HUES48 (cell line): ENCODE data around the gene SYCN.

Source experiments
- H3K27ac ChIP-seq: one replicate; pipeline ENCODE4 v1.7.0; 2013; ENCODE audit warnings: low read depth, low read length, inconsistent platforms
- H3K27me3 ChIP-seq: 2 replicates; pipeline ENCODE4 v1.6.1; 2013; ENCODE audit warnings: mild to moderate bottlenecking, low read length; ENCODE audit not compliant: control insufficient read depth, insufficient read depth
- H3K36me3 ChIP-seq: 2 replicates; pipeline ENCODE4 v1.6.1; 2013; ENCODE audit warnings: low read length; ENCODE audit not compliant: control insufficient read depth, insufficient read depth
- H3K4me1 ChIP-seq: 2 replicates; pipeline ENCODE4 v1.6.1; 2013; ENCODE audit warnings: mild to moderate bottlenecking, low read length; ENCODE audit not compliant: control insufficient read depth, insufficient read depth
- H3K4me3 ChIP-seq: 2 replicates; pipeline ENCODE4 v1.5.1; 2013; ENCODE audit warnings: mild to moderate bottlenecking, low read depth, low read length
- H3K9ac ChIP-seq: 2 replicates; pipeline ENCODE4 v1.6.1; 2013; ENCODE audit warnings: mild to moderate bottlenecking, low read depth, low read length, moderate library complexity
- H3K9me3 ChIP-seq: 2 replicates; pipeline ENCODE4 v1.6.1; 2013; ENCODE audit warnings: low read length; ENCODE audit not compliant: control insufficient read depth, insufficient read depth

SYCN gene

DNA sequence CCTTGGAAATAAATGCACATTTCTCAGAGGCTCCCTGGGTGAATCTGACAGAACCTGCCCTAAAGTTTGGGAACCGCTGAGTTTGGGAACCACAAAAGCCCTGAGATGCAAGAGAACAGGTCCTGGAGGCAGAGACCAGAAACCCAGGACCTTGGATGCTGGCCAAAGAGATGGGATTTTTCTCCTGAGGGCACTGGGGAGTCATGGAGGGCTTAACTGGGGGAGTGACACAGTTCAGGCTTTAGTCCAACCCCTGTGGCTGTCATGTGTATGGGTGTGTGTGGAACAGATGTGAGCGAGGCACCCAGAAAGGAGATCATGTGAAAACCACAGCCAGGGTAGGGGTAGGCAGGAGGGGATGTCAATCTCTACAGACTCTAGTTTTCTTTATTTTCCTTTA lies 11.2 kb downstream of the SYCN start:
- no peak overlapping the region for H3K4me3 ChIP-seq
- H3K9ac ChIP-seq, result no peak overlapping the region
- H3K36me3 ChIP-seq, result no peaks in the 10 kb centered on the region
- H3K27ac ChIP-seq, result no peak overlapping the region
- no peaks in the 10 kb centered on the region for H3K9me3 ChIP-seq
- peaks cover 8% of the 10 kb centered on the region; the same call in 1 of the 2 replicates for H3K4me1 ChIP-seq
- H3K27me3 ChIP-seq, result peaks cover 19% of the 10 kb centered on the region

DNA sequence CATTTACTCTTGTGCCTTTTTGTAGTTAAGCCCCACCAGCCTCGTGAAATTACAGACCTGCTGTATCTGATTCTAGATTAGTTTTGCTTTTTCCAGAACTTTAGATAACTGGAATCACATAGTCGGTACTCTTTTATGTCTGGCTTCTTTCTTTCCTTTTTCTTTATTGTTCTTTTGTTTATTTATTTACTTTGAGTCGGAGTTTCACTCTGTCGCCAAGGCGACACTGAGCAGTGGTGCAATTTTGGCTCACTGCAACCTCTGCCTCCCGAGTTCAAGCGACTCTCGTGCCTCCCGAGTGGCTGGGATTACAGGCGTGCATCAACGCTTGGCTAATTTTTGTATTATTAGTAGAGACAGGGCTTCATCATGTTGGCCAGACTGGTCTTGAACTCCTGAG lies 13.3 kb downstream of the SYCN start:
- H3K27ac ChIP-seq, result no peak overlapping the region
- H3K4me3 ChIP-seq, result no peak overlapping the region
- no peaks in the 10 kb centered on the region for H3K9me3 ChIP-seq
- no peaks in the 10 kb centered on the region; the same call in 1 of the 2 replicates for H3K4me1 ChIP-seq
- H3K9ac ChIP-seq, result no peak overlapping the region
- H3K36me3 ChIP-seq, result no peaks in the 10 kb centered on the region
- no peaks in the 10 kb centered on the region for H3K27me3 ChIP-seq

DNA sequence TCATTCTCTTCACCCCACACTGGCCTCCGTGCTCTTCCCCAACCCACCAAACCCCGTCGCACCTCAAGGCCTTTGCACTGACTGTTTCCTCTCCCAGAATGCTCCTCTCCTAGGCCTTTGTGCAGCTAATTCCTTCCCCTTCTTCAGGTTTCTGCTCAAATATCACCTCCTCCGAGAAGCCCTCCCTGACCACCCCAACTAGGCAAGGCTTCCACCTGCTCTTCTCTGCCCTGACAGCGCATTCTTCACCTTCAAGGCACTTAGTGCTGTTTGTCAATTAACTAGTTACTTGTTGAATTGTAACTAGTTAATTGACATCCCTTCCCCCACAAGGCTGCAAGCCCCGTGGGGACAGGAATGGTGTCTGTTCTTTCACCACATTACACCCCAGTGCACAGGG lies 15.1 kb downstream of the SYCN start:
- Histone ChIP-seq H3K27ac (no peak overlapping the region), H3K9ac (no peak overlapping the region), H3K4me3 (no peak overlapping the region), H3K9me3 (no peaks in the 10 kb centered on the region), H3K4me1 (no peaks in the 10 kb centered on the region; the same call in 1 of the 2 replicates), H3K27me3 (no peaks in the 10 kb centered on the region), H3K36me3 (no peaks in the 10 kb centered on the region)

DNA sequence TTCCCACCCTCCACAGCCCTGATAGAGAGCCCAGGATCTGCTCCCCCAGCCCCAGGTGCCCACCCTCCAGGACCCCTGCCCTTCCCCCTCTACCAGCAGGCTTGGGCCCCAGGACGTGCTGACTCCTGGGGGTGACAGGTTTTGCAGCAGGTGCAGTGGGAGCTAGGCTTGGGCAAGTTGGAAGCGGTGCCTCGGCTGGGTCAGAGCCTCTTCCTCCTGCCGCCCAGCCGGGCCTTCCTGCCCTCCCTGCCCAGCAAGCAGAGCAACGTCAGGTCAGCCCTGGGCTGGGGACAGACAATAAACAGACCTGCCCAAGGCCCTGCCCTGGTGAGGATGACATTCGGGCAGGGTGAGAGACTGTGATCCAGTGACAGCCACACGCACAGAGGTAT lies 16.5 kb downstream of the SYCN start:
- Histone ChIP-seq H3K4me1 (no peaks in the 10 kb centered on the region), H3K4me3 (no peak overlapping the region), H3K27ac (no peak overlapping the region), H3K9ac (no peak overlapping the region), H3K27me3 (no peaks in the 10 kb centered on the region), H3K9me3 (no peaks in the 10 kb centered on the region), H3K36me3 (no peaks in the 10 kb centered on the region)

DNA sequence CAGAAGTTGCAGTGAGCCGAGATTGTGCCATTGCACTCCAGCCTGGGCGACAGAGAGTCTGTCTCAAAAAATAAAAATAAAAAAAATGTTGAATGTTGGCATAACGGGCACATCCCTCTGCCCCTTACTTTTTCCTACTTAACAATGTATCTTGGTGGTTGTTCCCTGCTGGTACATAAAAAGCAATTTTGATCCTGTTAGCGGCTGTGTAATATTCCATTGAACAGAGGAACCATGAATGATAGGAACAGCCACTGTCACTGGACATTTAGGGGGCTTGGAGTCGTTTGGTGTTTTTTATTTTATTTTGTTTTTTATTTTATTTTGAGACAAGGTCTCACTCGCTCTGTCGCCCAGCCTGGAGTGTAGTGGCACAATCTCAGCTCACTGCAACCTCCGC lies 17.7 kb downstream of the SYCN start:
- Histone ChIP-seq H3K9ac (no peak overlapping the region), H3K4me3 (no peak overlapping the region), H3K36me3 (no peaks in the 10 kb centered on the region)

DNA sequence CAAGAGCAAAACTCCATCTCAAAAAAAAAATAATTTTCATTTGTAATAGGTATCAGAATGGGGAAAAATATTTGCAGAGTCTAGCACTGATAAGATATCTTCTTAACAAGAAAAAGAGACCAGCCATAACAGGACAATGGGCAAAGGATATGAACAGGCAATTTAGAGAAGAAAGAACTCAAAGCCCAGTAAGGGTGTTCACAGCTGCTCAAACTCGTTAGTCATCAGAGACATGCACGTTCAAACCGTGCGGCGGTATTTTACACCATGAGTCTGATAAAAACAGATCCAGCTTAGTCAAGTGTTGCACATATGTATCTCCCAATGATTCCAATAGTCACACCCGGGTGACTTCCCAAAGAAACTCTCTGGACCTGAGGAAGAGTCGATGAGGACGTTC lies 21.0 kb downstream of the SYCN start:
- Histone ChIP-seq H3K27ac (no peak overlapping the region), H3K27me3 (no peaks in the 10 kb centered on the region), H3K4me3 (no peak overlapping the region), H3K36me3 (peaks cover 21% of the 10 kb centered on the region), H3K4me1 (no peaks in the 10 kb centered on the region), H3K9me3 (no peaks in the 10 kb centered on the region), H3K9ac (no peak overlapping the region)

More for the DNA sequence above, 17.7 kb downstream of the SYCN start:
- H3K27ac ChIP-seq, result no peak overlapping the region
- H3K27me3 ChIP-seq, result no peaks in the 10 kb centered on the region
- H3K9me3 ChIP-seq, result no peaks in the 10 kb centered on the region
- H3K4me1 ChIP-seq, result no peaks in the 10 kb centered on the region

DNA sequence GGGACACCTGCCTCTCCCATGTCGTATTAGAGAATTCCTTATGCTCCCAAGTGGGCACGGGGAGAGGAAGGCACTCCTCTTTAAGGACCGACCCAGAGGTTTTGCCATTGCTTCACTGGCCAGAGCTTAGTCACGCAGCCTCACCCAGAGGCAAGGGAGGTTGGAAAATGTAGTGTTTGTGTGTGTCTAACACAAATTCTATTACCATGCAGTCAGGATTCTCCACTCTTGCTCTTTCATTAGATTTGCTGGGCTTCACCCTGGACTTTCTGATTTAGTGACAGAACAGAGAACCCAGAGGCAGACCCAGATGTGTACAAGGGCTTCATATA lies 21.9 kb downstream of the SYCN start:
- Histone ChIP-seq H3K9ac (no peak overlapping the region), H3K4me3 (no peak overlapping the region), H3K4me1 (no peaks in the 10 kb centered on the region), H3K9me3 (no peaks in the 10 kb centered on the region), H3K36me3 (peaks cover 29% of the 10 kb centered on the region), H3K27ac (no peak overlapping the region), H3K27me3 (no peaks in the 10 kb centered on the region)

DNA sequence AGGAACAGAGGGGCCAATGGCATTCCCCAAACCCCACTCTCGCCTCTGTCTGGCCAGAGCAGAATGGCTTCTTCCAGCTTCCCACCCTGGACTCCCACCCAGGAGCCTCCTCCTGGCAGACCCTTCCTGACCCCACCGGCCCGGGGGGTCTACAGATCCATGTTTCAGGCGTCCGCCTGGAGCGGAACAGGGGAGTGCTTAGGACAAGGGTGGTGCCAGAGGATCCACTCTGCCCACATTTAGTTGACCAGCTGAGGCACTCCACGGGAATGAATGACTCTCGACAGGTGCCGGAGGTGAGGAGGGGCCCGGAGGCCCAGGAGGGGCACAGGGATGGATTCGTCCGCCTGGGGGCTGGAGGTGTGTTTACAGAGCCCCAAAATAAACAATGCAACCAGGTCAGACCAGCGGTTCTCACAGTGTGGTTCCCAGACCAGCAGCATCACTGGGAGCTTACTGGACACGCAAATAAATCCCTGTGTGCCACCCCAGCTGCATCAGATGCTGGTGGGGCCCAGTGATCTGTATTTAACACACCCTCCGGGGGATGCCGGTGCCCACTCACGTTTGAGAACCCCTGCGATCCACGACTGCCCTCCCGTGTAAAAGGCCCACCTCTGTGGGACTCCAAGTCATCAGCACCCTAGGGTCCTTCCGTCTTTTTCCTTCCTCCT lies 22.4 kb downstream of the SYCN start:
- Histone ChIP-seq H3K4me3 (no peak overlapping the region), H3K36me3 (peaks cover 30% of the 10 kb centered on the region), H3K9ac (no peak overlapping the region), H3K27me3 (no peaks in the 10 kb centered on the region), H3K27ac (no peak overlapping the region), H3K9me3 (no peaks in the 10 kb centered on the region), H3K4me1 (no peaks in the 10 kb centered on the region)

DNA sequence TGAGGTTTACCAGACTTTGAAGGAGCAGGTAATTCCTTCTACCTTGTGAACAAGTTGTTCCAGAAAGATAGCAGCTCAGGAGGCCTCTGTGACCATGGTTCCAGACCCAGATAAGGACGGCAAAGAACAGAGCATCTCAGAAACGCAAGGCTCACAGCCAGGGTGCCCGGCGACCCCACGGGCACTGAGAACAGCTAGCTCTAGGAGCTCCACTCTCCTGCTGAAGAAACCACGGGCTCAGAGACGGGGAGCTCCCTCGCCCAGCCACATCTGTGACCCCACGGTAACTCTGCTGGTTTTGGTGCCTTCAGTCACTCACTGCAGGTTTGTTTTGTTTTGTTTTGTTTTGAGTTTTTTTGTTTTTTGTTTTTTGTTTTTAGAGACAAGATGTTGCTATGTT lies 23.3 kb downstream of the SYCN start:
- Histone ChIP-seq H3K27me3 (no peaks in the 10 kb centered on the region), H3K9me3 (no peaks in the 10 kb centered on the region), H3K4me3 (no peak overlapping the region), H3K9ac (no peak overlapping the region), H3K4me1 (no peaks in the 10 kb centered on the region), H3K27ac (no peak overlapping the region), H3K36me3 (peaks cover 36% of the 10 kb centered on the region)

DNA sequence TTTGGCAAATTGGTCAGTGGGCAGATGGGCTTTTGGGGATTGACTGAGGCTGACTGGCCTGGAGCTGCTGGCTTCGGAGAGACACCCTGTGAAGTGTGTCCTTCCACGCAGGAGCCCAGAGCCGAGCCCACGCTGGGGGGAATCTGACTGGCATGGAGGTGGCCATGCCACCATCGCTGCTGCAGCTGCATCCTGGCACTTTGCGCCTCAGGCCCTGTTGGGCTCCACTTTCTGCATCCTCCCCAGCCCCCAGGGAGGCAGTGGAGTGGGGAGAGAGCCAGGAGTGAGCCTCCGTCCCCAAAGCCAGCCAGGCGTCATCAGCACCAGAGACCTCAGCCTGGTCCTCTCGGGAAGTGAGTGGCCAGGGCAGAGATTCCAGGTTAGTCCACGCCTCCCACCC lies 24.3 kb downstream of the SYCN start:
- H3K27ac ChIP-seq, result no peak overlapping the region
- no peaks in the 10 kb centered on the region for H3K4me1 ChIP-seq
- H3K27me3 ChIP-seq, result no peaks in the 10 kb centered on the region
- H3K36me3 ChIP-seq, result peaks cover 46% of the 10 kb centered on the region
- H3K9me3 ChIP-seq, result no peaks in the 10 kb centered on the region
- H3K4me3 ChIP-seq, result no peak overlapping the region
- H3K9ac ChIP-seq, result no peak overlapping the region

DNA sequence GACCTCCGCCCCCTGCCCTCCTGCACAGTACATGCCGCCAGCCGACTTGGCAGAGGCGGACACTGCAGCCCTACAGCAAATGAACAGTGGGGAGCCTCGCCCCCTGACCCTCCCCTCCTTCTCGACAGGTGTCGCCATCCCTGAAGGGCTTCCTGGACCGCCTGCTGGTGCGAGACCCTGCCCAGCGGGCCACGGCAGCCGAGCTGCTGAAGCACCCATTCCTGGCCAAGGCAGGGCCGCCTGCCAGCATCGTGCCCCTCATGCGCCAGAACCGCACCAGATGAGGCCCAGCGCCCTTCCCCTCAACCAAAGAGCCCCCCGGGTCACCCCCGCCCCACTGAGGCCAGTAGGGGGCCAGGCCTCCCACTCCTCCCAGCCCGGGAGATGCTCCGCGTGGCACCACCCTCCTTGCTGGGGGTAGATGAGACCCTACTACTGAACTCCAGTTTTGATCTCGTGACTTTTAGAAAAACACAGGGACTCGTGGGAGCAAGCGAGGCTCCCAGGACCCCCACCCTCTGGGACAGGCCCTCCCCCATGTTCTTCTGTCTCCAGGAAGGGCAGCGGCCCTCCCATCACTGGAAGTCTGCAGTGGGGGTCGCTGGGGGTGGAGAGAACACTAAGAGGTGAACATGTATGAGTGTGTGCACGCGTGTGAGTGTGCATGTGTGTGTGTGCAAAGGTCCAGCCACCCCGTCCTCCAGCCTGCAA lies 25.6 kb downstream of the SYCN start:
- no peaks in the 10 kb centered on the region for H3K9me3 ChIP-seq
- H3K4me3 ChIP-seq, result no peak overlapping the region
- H3K27me3 ChIP-seq, result no peaks in the 10 kb centered on the region
- H3K36me3 ChIP-seq, result peaks cover 48% of the 10 kb centered on the region
- H3K4me1 ChIP-seq, result no peaks in the 10 kb centered on the region
- H3K27ac ChIP-seq, result no peak overlapping the region
- H3K9ac ChIP-seq, result no peak overlapping the region
